Measurements from ENCODE around the gene METTL9.

DNA sequence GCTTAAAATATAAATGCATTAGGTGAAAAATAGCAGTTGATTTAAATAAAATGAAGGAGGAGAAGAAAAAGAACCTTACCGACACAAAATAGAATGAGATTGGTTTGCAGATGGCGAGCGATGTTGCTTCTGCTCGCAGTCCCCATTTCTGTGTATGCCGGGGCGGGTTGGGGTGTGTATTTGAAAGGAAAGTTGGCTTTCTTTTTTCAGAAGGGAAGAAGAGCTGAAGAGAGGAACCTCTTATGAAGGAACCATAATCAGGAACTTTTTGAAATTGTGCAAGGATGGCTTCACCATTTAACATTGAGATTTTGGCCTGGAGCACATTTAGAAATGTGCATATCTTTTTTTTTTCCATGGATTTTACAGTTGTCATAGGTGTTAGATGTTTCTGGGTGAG is 53.1 kb downstream of the METTL9 start, which contains the start of gene IGSF6:
- TF ChIP-seq, protein P1, sequence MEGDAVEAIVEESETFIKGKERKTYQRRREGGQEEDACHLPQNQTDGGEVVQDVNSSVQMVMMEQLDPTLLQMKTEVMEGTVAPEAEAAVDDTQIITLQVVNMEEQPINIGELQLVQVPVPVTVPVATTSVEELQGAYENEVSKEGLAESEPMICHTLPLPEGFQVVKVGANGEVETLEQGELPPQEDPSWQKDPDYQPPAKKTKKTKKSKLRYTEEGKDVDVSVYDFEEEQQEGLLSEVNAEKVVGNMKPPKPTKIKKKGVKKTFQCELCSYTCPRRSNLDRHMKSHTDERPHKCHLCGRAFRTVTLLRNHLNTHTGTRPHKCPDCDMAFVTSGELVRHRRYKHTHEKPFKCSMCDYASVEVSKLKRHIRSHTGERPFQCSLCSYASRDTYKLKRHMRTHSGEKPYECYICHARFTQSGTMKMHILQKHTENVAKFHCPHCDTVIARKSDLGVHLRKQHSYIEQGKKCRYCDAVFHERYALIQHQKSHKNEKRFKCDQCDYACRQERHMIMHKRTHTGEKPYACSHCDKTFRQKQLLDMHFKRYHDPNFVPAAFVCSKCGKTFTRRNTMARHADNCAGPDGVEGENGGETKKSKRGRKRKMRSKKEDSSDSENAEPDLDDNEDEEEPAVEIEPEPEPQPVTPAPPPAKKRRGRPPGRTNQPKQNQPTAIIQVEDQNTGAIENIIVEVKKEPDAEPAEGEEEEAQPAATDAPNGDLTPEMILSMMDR (IDR thresholded peaks at IDR 0.05 in 2 of 3, conservative IDR thresholded peaks at IDR 0.05 in 1 of 3; ENCODE audit: insufficient read depth in 2 of 3, low read depth in 1 of 3, low read length in 3 of 3), result no peak
- TF ChIP-seq, protein P2, sequence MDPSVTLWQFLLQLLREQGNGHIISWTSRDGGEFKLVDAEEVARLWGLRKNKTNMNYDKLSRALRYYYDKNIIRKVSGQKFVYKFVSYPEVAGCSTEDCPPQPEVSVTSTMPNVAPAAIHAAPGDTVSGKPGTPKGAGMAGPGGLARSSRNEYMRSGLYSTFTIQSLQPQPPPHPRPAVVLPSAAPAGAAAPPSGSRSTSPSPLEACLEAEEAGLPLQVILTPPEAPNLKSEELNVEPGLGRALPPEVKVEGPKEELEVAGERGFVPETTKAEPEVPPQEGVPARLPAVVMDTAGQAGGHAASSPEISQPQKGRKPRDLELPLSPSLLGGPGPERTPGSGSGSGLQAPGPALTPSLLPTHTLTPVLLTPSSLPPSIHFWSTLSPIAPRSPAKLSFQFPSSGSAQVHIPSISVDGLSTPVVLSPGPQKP (CRISPR knock-in tag; IDR thresholded peaks at IDR 0.05), result no peak
- TF ChIP-seq TEAD2 (tag; IDR thresholded peaks at IDR 0.05), result no peak
- TF ChIP-seq ATF1 (CRISPR knock-in tag; IDR thresholded peaks at IDR 0.05), result no peak
- no peak for TF ChIP-seq ATF1 (tag; IDR thresholded peaks at IDR 0.05)
- no peak for TF ChIP-seq ETV5 (CRISPR knock-in tag; IDR thresholded peaks at IDR 0.05; ENCODE audit: low read depth)
- TF ChIP-seq ELF4 (CRISPR knock-in tag; IDR thresholded peaks at IDR 0.05), result no peak
- no peak for TF ChIP-seq SMAD1 (IDR thresholded peaks at IDR 0.05; ENCODE audit: low read depth, low read length, partially characterized antibody)
- no peak for TF ChIP-seq CHD1 (IDR thresholded peaks at IDR 0.05; ENCODE audit: low read length)
- TF ChIP-seq ZNF174 (CRISPR knock-in tag; IDR thresholded peaks at IDR 0.05), result no peak
- TF ChIP-seq, protein P3, sequence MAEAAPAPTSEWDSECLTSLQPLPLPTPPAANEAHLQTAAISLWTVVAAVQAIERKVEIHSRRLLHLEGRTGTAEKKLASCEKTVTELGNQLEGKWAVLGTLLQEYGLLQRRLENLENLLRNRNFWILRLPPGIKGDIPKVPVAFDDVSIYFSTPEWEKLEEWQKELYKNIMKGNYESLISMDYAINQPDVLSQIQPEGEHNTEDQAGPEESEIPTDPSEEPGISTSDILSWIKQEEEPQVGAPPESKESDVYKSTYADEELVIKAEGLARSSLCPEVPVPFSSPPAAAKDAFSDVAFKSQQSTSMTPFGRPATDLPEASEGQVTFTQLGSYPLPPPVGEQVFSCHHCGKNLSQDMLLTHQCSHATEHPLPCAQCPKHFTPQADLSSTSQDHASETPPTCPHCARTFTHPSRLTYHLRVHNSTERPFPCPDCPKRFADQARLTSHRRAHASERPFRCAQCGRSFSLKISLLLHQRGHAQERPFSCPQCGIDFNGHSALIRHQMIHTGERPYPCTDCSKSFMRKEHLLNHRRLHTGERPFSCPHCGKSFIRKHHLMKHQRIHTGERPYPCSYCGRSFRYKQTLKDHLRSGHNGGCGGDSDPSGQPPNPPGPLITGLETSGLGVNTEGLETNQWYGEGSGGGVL (CRISPR knock-in tag; IDR thresholded peaks at IDR 0.05), result no peak
- no peak for TF ChIP-seq STAT5B (CRISPR knock-in tag; IDR thresholded peaks at IDR 0.05)
- TF ChIP-seq CHCHD3 (CRISPR knock-in tag; IDR thresholded peaks at IDR 0.05), result no peak
- TF ChIP-seq, protein P4, sequence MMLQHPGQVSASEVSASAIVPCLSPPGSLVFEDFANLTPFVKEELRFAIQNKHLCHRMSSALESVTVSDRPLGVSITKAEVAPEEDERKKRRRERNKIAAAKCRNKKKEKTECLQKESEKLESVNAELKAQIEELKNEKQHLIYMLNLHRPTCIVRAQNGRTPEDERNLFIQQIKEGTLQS (IDR thresholded peaks at IDR 0.05), result no peak
- TF ChIP-seq, protein P4 (CRISPR knock-in tag; conservative IDR thresholded peaks at IDR 0.05), result no peak
- TF ChIP-seq EZH2 (IDR thresholded peaks at IDR 0.05; ENCODE audit: borderline replicate concordance, low read depth, low read length), result no peak

All from K562 (cell line).